Glutamatergic neuron (in vitro differentiated cells): ENCODE results near the gene CNTNAP2. TPM values are rescaled to one million over a fixed set of nuclear protein-coding genes. Genes with fewer than 3 reads are reported as not detected.

Source experiments
- DNase-seq: peaks from one replicate; pipeline ENCODE4 v3.0.0; 2022
- H3K27ac Mint-ChIP-seq: one replicate; pipeline ENCODE4 v1.8.0; 2020; ENCODE audit warnings: mild to moderate bottlenecking, mixed read lengths, inconsistent platforms; ENCODE audit not compliant: unreplicated experiment
- H3K27me3 Mint-ChIP-seq: one replicate; pipeline ENCODE4 v1.8.0; 2020; ENCODE audit warnings: mild to moderate bottlenecking, moderate library complexity, mixed read lengths, inconsistent platforms; ENCODE audit not compliant: unreplicated experiment
- H3K36me3 Mint-ChIP-seq: one replicate; pipeline ENCODE4 v1.8.0; 2020; ENCODE audit warnings: mild to moderate bottlenecking, mixed read lengths, inconsistent platforms; ENCODE audit not compliant: unreplicated experiment
- H3K4me1 Mint-ChIP-seq: one replicate; pipeline ENCODE4 v1.8.0; 2020; ENCODE audit warnings: mild to moderate bottlenecking, low read depth, mixed read lengths, inconsistent platforms; ENCODE audit not compliant: unreplicated experiment
- H3K4me3 Mint-ChIP-seq: one replicate; pipeline ENCODE4 v1.8.0; 2020; ENCODE audit warnings: mild to moderate bottlenecking, mixed read lengths, inconsistent platforms; ENCODE audit not compliant: unreplicated experiment
- H3K9me3 Mint-ChIP-seq: one replicate; pipeline ENCODE4 v1.8.0; 2020; ENCODE audit warnings: mild to moderate bottlenecking, moderate library complexity, mixed read lengths, inconsistent platforms; ENCODE audit not compliant: unreplicated experiment
- total RNA-seq: library from RNA; stranded (reverse); fragmentation: NEBNext Ultra II Directional; extraction: Animal tissue kit (Norgen Biotek cat#: 25700); gene quantifications from one replicate; pipeline ENCODE4 v1.2.1, GENCODE V29; 2021; ENCODE audit not compliant: unreplicated experiment
- TF ChIP-seq, protein P1 (sequence below): fragments of 200-600 bp; sonication (generic); IDR thresholded peaks from one replicate; pipeline ENCODE4 v1.5.0; 2021; ENCODE audit not compliant: partially characterized antibody, unreplicated experiment

The CNTNAP2 gene
- total RNA-seq, 1 donor from 2014 or later = 25.8 TPM

DNA sequence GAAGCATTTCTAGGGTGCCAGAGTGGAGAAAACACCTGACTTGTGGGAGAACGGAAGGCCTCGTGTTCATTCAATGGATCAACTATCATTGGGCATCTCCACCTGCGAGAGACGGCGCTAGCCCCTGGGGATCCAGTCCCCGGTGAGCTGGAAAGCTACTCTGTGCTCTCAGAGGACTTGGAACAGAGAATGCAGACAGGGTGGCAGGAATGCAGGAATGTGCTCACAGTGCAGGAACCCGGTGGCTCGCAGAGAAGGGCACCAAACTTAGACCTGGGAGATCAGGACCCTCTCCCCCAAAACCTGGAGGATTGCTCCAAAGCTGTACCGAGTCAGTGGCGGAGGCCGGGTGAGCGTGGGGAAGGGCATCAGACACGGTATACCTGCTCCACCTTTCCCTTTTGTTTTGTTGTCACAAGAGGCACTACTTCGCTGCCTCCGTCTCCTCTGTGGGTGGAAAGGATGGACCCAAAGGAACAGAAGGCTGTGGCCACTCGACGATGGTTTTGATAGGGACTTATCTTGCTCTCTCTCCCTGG is 1905.0 kb downstream of the CNTNAP2 start:
- Mint-ChIP-seq H3K4me1 (no peaks in the 10 kb centered on the region), H3K4me3 (no peak overlapping the region), H3K27me3 (no peaks in the 10 kb centered on the region), H3K36me3 (no peaks in the 10 kb centered on the region), H3K27ac (no peak overlapping the region), H3K9me3 (no peaks in the 10 kb centered on the region)
- TF ChIP-seq, protein P1, sequence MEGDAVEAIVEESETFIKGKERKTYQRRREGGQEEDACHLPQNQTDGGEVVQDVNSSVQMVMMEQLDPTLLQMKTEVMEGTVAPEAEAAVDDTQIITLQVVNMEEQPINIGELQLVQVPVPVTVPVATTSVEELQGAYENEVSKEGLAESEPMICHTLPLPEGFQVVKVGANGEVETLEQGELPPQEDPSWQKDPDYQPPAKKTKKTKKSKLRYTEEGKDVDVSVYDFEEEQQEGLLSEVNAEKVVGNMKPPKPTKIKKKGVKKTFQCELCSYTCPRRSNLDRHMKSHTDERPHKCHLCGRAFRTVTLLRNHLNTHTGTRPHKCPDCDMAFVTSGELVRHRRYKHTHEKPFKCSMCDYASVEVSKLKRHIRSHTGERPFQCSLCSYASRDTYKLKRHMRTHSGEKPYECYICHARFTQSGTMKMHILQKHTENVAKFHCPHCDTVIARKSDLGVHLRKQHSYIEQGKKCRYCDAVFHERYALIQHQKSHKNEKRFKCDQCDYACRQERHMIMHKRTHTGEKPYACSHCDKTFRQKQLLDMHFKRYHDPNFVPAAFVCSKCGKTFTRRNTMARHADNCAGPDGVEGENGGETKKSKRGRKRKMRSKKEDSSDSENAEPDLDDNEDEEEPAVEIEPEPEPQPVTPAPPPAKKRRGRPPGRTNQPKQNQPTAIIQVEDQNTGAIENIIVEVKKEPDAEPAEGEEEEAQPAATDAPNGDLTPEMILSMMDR = no peak
- DNase-seq = no peak

DNA sequence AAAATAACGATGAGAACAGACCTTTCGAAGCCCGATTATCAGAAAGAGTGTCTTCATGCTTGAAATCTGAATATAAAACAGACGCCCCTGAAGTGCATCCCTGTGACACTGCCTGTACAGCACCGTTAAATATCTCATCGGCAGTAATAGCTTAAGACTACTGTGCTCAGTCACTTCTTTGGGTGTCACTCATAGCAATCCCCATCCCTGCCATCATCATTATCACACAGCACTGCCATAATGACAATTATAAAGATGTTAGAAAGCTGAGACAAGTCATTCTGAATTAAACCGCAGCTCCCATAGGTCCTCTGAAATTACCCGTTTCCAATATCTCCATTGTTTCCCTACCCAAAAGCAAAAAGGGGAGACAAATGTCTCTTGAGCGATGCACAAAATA is 1906.2 kb downstream of the CNTNAP2 start:
- Mint-ChIP-seq H3K36me3 (no peaks in the 10 kb centered on the region), H3K27ac (no peak overlapping the region), H3K4me1 (no peaks in the 10 kb centered on the region), H3K9me3 (no peaks in the 10 kb centered on the region), H3K27me3 (no peaks in the 10 kb centered on the region), H3K4me3 (no peak overlapping the region)
- DNase-seq = no peak
- TF ChIP-seq, protein P1 = no peak

DNA sequence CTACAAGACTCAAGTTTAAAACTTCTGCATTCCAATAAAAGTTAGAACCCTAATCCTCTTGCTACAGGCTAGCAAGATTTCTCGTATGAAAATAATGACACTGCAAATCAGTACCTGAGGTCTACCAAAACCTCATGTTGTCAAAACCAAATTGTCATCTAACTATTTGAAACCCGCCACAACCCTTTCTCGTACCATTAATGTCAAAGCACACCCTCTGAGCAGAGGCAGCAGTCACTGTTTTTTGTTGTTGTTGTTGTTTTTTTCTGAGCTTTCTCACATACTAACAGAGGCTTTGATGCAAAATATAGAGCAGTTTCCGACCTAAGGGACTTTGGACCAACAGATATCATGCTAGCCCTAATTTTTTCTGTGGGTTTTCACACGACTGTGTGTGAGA is 1910.1 kb downstream of the CNTNAP2 start:
- no peaks in the 10 kb centered on the region for H3K27me3 Mint-ChIP-seq
- DNase-seq = no peak
- H3K9me3 Mint-ChIP-seq = no peaks in the 10 kb centered on the region

DNA sequence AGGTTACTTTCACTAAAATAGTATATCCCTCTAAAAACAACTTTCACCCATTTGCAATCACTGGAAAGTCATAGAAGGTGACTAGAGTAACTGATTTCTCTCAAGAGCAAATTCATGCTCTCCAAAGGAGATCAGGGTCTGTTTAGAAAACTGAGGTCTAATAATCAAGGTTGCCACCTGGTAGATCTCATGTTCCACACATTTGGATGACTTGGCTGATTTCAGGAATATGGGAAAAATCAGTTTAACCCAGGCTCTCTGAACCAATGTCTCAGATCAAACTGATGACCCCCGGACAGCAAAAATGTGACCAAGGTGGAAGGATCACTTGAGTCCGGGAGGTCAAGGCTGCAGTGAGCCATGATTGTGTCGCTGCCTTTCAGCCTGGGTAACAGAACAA is 1911.6 kb downstream of the CNTNAP2 start:
- no peak for DNase-seq
- H3K27ac Mint-ChIP-seq = no peak overlapping the region
- no peaks in the 10 kb centered on the region for H3K36me3 Mint-ChIP-seq
- no peaks in the 10 kb centered on the region for H3K9me3 Mint-ChIP-seq
- TF ChIP-seq, protein P1 = no peak
- no peak overlapping the region for H3K4me3 Mint-ChIP-seq
- H3K27me3 Mint-ChIP-seq = no peaks in the 10 kb centered on the region
- peaks cover 12% of the 10 kb centered on the region for H3K4me1 Mint-ChIP-seq

More for the DNA sequence above, 1910.1 kb downstream of the CNTNAP2 start:
- Mint-ChIP-seq H3K36me3 (no peaks in the 10 kb centered on the region), H3K4me3 (no peak overlapping the region), H3K27ac (no peak overlapping the region), H3K4me1 (peaks cover 6% of the 10 kb centered on the region)
- TF ChIP-seq, protein P1 = no peak

DNA sequence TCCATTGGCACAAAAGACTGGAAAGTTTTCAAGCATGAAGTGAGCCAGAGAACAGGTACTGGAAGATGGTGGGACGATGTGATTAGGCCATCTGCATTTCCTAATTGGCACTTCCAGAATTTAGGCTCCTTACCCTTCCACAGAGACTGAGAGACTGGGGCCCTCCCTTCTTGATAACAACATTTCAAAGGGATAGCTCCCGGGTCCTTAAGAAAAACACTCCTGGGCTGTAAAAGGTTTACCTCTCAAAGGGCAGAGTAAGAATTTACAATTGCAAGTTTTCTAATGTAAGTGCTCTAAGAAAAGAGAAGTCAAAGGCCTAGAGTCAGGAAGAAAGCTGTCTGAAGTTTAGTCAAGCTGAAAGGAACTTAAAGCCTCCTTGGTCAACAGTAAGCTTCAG is 1914.4 kb downstream of the CNTNAP2 start:
- Mint-ChIP-seq H3K4me3 (no peak overlapping the region), H3K27me3 (no peaks in the 10 kb centered on the region), H3K9me3 (peaks cover 2% of the 10 kb centered on the region), H3K27ac (no peak overlapping the region), H3K36me3 (no peaks in the 10 kb centered on the region), H3K4me1 (peaks cover 12% of the 10 kb centered on the region)
- no peak for DNase-seq
- TF ChIP-seq, protein P1 = no peak
